AG09309 (cell line): ENCODE results near the gene UQCRC1.

Source experiments
- DNase-seq: peaks from one replicate; pipeline ENCODE4 v3.0.0-alpha.2; 2010; ENCODE audit warnings: low read depth
- H3K4me3 ChIP-seq: 2 replicates; pipeline ENCODE4 v1.5.1; 2011; ENCODE audit warnings: mild to moderate bottlenecking, low read depth, low read length, moderate library complexity; ENCODE audit not compliant: control insufficient read depth
- CTCF ChIP-seq: IDR thresholded peaks from 2 replicates; pipeline ENCODE4 v1.5.1; 2011; ENCODE audit warnings: mild to moderate bottlenecking, low read depth, low read length, inconsistent platforms; ENCODE audit not compliant: insufficient read depth, control insufficient read depth; ENCODE audit errors: missing control alignments

Gene UQCRC1

GRCh38 chr3:48614044-48614443, 4.6 kb upstream of the UQCRC1 start:
- no peak overlapping the region for H3K4me3 ChIP-seq
- no peak for TF ChIP-seq CTCF
- DNase-seq = peak; percentile 65

- H3K4me3 ChIP-seq = no peak overlapping the region
- no peak for DNase-seq
- no peak for TF ChIP-seq CTCF
Measured at GRCh38 chr3:48612309-48612708, 2.9 kb upstream of the UQCRC1 start.

GRCh38 chr3:48607519-48607918, 1.9 kb downstream of the UQCRC1 start:
- no peak for DNase-seq
- TF ChIP-seq CTCF = no peak
- no peak overlapping the region for H3K4me3 ChIP-seq

- TF ChIP-seq CTCF = no peak
- DNase-seq = no peak
Measured at GRCh38 chr3:48601622-48601994, 7.8 kb downstream of the UQCRC1 start.

GRCh38 chr3:48600711-48601621, 8.5 kb downstream of the UQCRC1 start:
- no peak for TF ChIP-seq CTCF
- DNase-seq = no peak
- no peak overlapping the region for H3K4me3 ChIP-seq

More at GRCh38 chr3:48601622-48601994, 7.8 kb downstream of the UQCRC1 start:
- H3K4me3 ChIP-seq = no peak overlapping the region

GRCh38 chr3:48599509-48600285, 9.7 kb downstream of the UQCRC1 start:
- no peak for TF ChIP-seq CTCF
- DNase-seq = no peak
- H3K4me3 ChIP-seq = no peak overlapping the region
